K562 (cell line): ENCODE measurements around the gene DNAH8. TPM values are rescaled to one million over a fixed set of nuclear protein-coding genes. Genes with fewer than 3 reads are reported as not detected.

Experiments used
- CHD2 ChIP-seq: IDR thresholded peaks from 2 replicates; pipeline ENCODE4 v1.6.1; 2011; ENCODE audit warnings: low read depth, low read length
- COPS2 ChIP-seq: fragments of 450-650 bp; conservative IDR thresholded peaks from 2 replicates; pipeline ENCODE4 v1.6.1; 2016; ENCODE audit warnings: mild to moderate bottlenecking, moderate library complexity
- ETV5 ChIP-seq: sonication (generic); formaldehyde crosslinking; IDR thresholded peaks from 2 replicates; pipeline ENCODE4 v1.4.0; 2020; ENCODE audit warnings: low read depth, mild to moderate bottlenecking, missing genetic modification reagents
- KLF10 ChIP-seq: fragments of 250-450 bp; sonication (Bioruptor Pico); IDR thresholded peaks from 2 replicates; pipeline ENCODE4 v1.6.1; 2021; ENCODE audit warnings: matching md5 sums
- MBD2 ChIP-seq: sonication (generic); IDR thresholded peaks from 2 replicates; pipeline ENCODE4 v1.6.1; 2016; ENCODE audit warnings: low read depth, borderline replicate concordance
- MTA2 ChIP-seq: fragments of 450-650 bp; IDR thresholded peaks from 2 replicates; pipeline ENCODE4 v1.6.1; 2016; ENCODE audit warnings: low read depth
- SMARCC2 ChIP-seq: fragments of 450-650 bp; IDR thresholded peaks from 2 replicates; pipeline ENCODE4 v1.6.1; 2017; ENCODE audit warnings: antibody characterized with exemption, moderate library complexity, mild to moderate bottlenecking, low read depth
- STAG1 ChIP-seq: sonication (generic); formaldehyde crosslinking; IDR thresholded peaks from 2 replicates; pipeline ENCODE4 v1.5.0; 2020; ENCODE audit warnings: missing genetic modification reagents, borderline replicate concordance
- TBL1XR1 ChIP-seq, 2 experiments: IDR thresholded peaks; 2 replicates each; pipeline ENCODE4 v1.6.1; 2012; ENCODE audit warnings: improper control_type of control experiment in 2 of 2, low read length in 2 of 2, mild to moderate bottlenecking in 1 of 2
- TEAD4 ChIP-seq, 2 experiments: sonication (generic) in 1 of 2; formaldehyde crosslinking in 1 of 2; IDR thresholded peaks; 2 replicates each; pipeline versions ENCODE4 v1.6.1 to v1.8.0; 2012 to 2022; ENCODE audit warnings: borderline replicate concordance in 1 of 2, inconsistent platforms in 1 of 2, low read length in 1 of 2, mild to moderate bottlenecking in 1 of 2, missing genetic modification reagents in 1 of 2
- TGIF2 ChIP-seq: sonication (generic); formaldehyde crosslinking; IDR thresholded peaks from 2 replicates; pipeline ENCODE4 v1.8.1; 2022; ENCODE audit warnings: mild to moderate bottlenecking, missing genetic modification reagents, moderate library complexity
- YY1 ChIP-seq, 3 experiments: IDR thresholded peaks; 2 replicates each; pipeline ENCODE4 v1.6.1; 2011; ENCODE audit warnings: low read length in 2 of 3, mild to moderate bottlenecking in 2 of 3, moderate library complexity in 2 of 3, borderline replicate concordance in 1 of 3, control low read depth in 1 of 3, low read depth in 1 of 3; ENCODE audit not compliant: insufficient read depth in 3 of 3, insufficient replicate concordance in 2 of 3, control insufficient read depth in 1 of 3, insufficient read length in 1 of 3; ENCODE audit errors: extremely low read depth in 1 of 3
- ZNF197 ChIP-seq: fragments of 200-800 bp; sonication (Bioruptor generic); IDR thresholded peaks from 2 replicates; pipeline ENCODE4 v1.6.1; 2016; ENCODE audit warnings: low read depth, missing genetic modification characterization, missing compliant biosample characterization
- ZNF24 ChIP-seq: fragments of 450-650 bp; IDR thresholded peaks from 2 replicates; pipeline ENCODE4 v1.6.1; 2016
- polyA plus RNA-seq, 8 experiments: library from polyadenylated mRNA; depleted of rRNA in 4 of 8; stranded (reverse) in 5 of 8; unstranded in 3 of 8; fragments of >200 nt; fragmentation: Nextera tagmentation in 2 of 8; fragmentation: Illumina TruSeq in 1 of 8; extraction: Ambion mirVana in 2 of 8; extraction: Trizol in 1 of 8; gene quantifications; 2 replicates each; pipeline versions ENCODE4 v1.2.1 to v1.2.3, GENCODE V29; 2011 to 2014; ENCODE audit warnings: inconsistent platforms in 1 of 8, missing spikeins in 1 of 8
- total RNA-seq, 7 experiments: library from RNA; depleted of rRNA in 6 of 7; stranded (reverse); fragments of >200 nt in 6 of 7; fragmentation: Illumina TruSeq in 2 of 7; extraction: Trizol in 2 of 7; gene quantifications; 2 replicates each; pipeline versions ENCODE4 v1.2.1 to v1.2.3, GENCODE V29; 2011 to 2021; ENCODE audit warnings: low replicate concordance in 1 of 7
- TF ChIP-seq, protein P1 (sequence below): fragments of 250-450 bp; sonication (Bioruptor Pico); IDR thresholded peaks from 2 replicates; pipeline ENCODE4 v1.8.0; 2021; ENCODE audit warnings: mild to moderate bottlenecking, moderate library complexity
- TF ChIP-seq, protein P2 (sequence below): IDR thresholded peaks from 3 replicates; pipeline ENCODE4 v1.6.1; 2011; ENCODE audit warnings: borderline replicate concordance, mild to moderate bottlenecking, moderate library complexity; ENCODE audit not compliant: insufficient read length; ENCODE audit errors: extremely low read depth
- TF ChIP-seq, protein P3 (sequence below): fragments of 250-450 bp; sonication (Bioruptor Pico); IDR thresholded peaks from 2 replicates; pipeline ENCODE4 v1.8.0; 2022; ENCODE audit warnings: moderate library complexity, mild to moderate bottlenecking, inconsistent platforms

Gene DNAH8
- total and polyA plus RNA-seq, 9 of the 15 experiments (the other 6 are each of a cell fraction or from before 2014, with no cell fraction given), result 1.2 to 4.2 (median 2.9) TPM

DNA sequence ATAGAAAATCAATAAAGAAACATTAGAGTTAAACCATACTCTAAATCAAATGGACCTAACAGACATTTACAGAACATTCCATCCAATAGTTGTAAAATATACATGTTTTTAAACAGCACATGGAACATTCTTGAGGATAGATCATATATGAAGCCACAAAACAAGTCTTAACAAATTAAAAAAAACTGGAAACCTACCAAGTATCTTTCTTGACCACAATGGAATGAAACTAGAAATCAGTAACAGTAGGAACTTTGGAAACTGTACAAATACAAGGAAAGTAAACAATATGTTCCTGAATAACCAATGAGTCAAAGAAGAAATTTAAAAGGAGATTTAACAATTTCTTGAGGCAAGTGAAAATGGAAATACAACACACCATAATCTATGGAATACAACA lies 242.3 kb downstream of the DNAH8 start (continued):
- no peak for TF ChIP-seq ZNF197 (CRISPR knock-in tag)
- no peak for TF ChIP-seq TEAD4 (IDR thresholded peaks at IDR 0.05; ENCODE audit: low read length)
- TF ChIP-seq TEAD4 (CRISPR knock-in tag; IDR thresholded peaks at IDR 0.05; ENCODE audit: borderline replicate concordance), result no peak
- no peak for TF ChIP-seq ZNF24
- TF ChIP-seq CHD2, result no peak
- TF ChIP-seq, protein P1, sequence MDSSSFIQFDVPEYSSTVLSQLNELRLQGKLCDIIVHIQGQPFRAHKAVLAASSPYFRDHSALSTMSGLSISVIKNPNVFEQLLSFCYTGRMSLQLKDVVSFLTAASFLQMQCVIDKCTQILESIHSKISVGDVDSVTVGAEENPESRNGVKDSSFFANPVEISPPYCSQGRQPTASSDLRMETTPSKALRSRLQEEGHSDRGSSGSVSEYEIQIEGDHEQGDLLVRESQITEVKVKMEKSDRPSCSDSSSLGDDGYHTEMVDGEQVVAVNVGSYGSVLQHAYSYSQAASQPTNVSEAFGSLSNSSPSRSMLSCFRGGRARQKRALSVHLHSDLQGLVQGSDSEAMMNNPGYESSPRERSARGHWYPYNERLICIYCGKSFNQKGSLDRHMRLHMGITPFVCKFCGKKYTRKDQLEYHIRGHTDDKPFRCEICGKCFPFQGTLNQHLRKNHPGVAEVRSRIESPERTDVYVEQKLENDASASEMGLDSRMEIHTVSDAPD, result no peak
- TF ChIP-seq, protein P2, sequence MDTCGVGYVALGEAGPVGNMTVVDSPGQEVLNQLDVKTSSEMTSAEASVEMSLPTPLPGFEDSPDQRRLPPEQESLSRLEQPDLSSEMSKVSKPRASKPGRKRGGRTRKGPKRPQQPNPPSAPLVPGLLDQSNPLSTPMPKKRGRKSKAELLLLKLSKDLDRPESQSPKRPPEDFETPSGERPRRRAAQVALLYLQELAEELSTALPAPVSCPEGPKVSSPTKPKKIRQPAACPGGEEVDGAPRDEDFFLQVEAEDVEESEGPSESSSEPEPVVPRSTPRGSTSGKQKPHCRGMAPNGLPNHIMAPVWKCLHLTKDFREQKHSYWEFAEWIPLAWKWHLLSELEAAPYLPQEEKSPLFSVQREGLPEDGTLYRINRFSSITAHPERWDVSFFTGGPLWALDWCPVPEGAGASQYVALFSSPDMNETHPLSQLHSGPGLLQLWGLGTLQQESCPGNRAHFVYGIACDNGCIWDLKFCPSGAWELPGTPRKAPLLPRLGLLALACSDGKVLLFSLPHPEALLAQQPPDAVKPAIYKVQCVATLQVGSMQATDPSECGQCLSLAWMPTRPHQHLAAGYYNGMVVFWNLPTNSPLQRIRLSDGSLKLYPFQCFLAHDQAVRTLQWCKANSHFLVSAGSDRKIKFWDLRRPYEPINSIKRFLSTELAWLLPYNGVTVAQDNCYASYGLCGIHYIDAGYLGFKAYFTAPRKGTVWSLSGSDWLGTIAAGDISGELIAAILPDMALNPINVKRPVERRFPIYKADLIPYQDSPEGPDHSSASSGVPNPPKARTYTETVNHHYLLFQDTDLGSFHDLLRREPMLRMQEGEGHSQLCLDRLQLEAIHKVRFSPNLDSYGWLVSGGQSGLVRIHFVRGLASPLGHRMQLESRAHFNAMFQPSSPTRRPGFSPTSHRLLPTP, result no peak
- TF ChIP-seq ETV5 (CRISPR knock-in tag), result no peak
- no peak for TF ChIP-seq SMARCC2
- no peak for TF ChIP-seq YY1 (IDR thresholded peaks at IDR 0.05; ENCODE audit: borderline replicate concordance in 1 of 3, control insufficient read depth in 1 of 3, extremely low read depth in 1 of 3, insufficient read depth in 3 of 3, insufficient read length in 1 of 3, insufficient replicate concordance in 2 of 3, low read depth in 1 of 3, low read length in 2 of 3)
- TF ChIP-seq COPS2, result no peak
- TF ChIP-seq, protein P3, sequence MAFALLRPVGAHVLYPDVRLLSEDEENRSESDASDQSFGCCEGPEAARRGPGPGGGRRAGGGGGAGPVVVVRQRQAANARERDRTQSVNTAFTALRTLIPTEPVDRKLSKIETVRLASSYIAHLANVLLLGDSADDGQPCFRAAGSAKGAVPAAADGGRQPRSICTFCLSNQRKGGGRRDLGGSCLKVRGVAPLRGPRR, result no peak
- no peak for TF ChIP-seq TGIF2 (CRISPR knock-in tag)
- TF ChIP-seq KLF10 (CRISPR knock-in tag), result no peak
- no peak for TF ChIP-seq MTA2
- no peak for TF ChIP-seq STAG1 (CRISPR knock-in tag)
- no peak for TF ChIP-seq TBL1XR1 (IDR thresholded peaks at IDR 0.05; ENCODE audit: low read length in 2 of 2)
- no peak for TF ChIP-seq MBD2
